Stimulated activated naive B cell treated with anti-CD40 and anti-IgM and Interleukin-4, amounts not matched to agents 10 μg/mL and 1 μg/mL and 100 μg/mL, for 72 hours (primary cell): ENCODE results near the gene RAD9A.
"Not testable (repeated sequence)": the region's sequence is repeated elsewhere in the genome, so short reads cannot be mapped to it uniquely, and the experiment has no call there.

Experiments
- ATAC-seq, 2 donors: fragments of 150-1000 bp; cut with Tn5 transposase; replicated peaks; 2 replicates each; pipeline ENCODE4 v1.10.0; 2021; ENCODE audit warnings: moderate library complexity in 1 of 2
- DNase-seq: peaks from one replicate; pipeline ENCODE4 v3.0.0; 2021
- H3K27ac Mint-ChIP-seq: one replicate; pipeline ENCODE4 v1.8.0; 2022; ENCODE audit warnings: mild to moderate bottlenecking, mixed read lengths
- H3K27me3 Mint-ChIP-seq, 2 donors: one replicate each; pipeline ENCODE4 v1.8.0; 2022; ENCODE audit warnings: mixed read lengths in 2 of 2
- H3K36me3 Mint-ChIP-seq, 2 donors: one replicate each; pipeline ENCODE4 v1.8.0; 2022; ENCODE audit warnings: mixed read lengths in 2 of 2, mild to moderate bottlenecking in 1 of 2
- H3K4me1 Mint-ChIP-seq, 2 donors: one replicate each; pipeline ENCODE4 v1.8.0; 2022; ENCODE audit warnings: mixed read lengths in 2 of 2, mild to moderate bottlenecking in 1 of 2
- H3K4me3 Mint-ChIP-seq, 2 donors: one replicate each; pipeline ENCODE4 v1.8.0; 2022; ENCODE audit warnings: mild to moderate bottlenecking in 2 of 2, mixed read lengths in 2 of 2, moderate library complexity in 1 of 2
- H3K9me3 Mint-ChIP-seq, 2 donors: one replicate each; pipeline ENCODE4 v1.8.0; 2022; ENCODE audit warnings: mixed read lengths in 2 of 2, mild to moderate bottlenecking in 1 of 2

RAD9A gene

DNA sequence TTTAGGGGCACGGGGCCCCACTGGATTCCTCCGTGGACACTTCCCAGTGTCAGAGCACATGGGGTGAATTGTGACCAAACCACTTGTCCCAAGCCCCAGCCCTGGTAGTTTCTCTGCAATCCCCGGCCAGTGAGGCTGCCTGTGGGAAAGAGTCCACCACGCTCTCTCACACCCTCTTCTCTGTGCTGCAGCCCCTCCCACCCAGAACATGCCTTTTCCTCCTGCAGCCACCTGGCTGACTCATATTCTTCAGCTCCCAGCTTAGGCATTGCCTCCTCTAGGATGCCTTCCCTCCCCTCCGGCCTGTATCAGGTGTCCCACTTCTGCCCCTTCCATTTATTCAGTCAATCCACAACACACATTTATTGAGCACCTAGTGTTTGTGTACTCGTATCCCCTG is 31.1 kb downstream of the RAD9A start:
- Mint-ChIP-seq H3K27ac (no peak overlapping the region), H3K27me3 (no peaks in the 10 kb centered on the region), H3K9me3 (no peaks in the 10 kb centered on the region), H3K36me3 (peaks cover 0 to 5% of the 10 kb centered on the region in 2 donors), H3K4me3 (peak overlapping the region in 1 of 2 donors; percentile 14), H3K4me1 (peaks cover 30 to 51% of the 10 kb centered on the region in 2 donors)
- ATAC-seq = no peak
- DNase-seq = no peak

DNA sequence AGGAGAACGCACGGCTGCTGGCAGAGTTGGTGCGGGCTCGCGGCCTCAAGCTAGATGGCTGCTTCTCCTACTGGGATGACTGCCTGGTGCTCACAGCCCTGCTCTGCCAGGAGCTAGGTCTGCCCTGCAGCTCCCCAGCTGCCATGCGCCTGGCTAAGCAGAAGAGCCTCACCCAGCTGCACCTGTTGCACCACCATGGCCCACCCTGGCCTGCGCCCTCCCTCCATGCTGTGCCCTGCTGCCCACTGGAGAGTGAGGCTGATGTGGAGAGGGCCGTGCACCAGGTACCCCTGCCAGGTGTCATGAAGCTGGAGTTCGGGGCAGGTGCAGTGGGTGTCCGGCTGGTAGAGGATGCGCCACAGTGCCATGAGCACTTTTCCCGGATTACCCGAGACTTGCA is 31.7 kb downstream of the RAD9A start:
- DNase-seq (no peak), ATAC-seq (no peak)
- Mint-ChIP-seq H3K4me1 (peaks cover 24 to 50% of the 10 kb centered on the region in 2 donors), H3K9me3 (no peaks in the 10 kb centered on the region), H3K36me3 (peaks cover 0 to 5% of the 10 kb centered on the region in 2 donors), H3K4me3 (no peak overlapping the region), H3K27me3 (no peaks in the 10 kb centered on the region), H3K27ac (no peak overlapping the region)

DNA sequence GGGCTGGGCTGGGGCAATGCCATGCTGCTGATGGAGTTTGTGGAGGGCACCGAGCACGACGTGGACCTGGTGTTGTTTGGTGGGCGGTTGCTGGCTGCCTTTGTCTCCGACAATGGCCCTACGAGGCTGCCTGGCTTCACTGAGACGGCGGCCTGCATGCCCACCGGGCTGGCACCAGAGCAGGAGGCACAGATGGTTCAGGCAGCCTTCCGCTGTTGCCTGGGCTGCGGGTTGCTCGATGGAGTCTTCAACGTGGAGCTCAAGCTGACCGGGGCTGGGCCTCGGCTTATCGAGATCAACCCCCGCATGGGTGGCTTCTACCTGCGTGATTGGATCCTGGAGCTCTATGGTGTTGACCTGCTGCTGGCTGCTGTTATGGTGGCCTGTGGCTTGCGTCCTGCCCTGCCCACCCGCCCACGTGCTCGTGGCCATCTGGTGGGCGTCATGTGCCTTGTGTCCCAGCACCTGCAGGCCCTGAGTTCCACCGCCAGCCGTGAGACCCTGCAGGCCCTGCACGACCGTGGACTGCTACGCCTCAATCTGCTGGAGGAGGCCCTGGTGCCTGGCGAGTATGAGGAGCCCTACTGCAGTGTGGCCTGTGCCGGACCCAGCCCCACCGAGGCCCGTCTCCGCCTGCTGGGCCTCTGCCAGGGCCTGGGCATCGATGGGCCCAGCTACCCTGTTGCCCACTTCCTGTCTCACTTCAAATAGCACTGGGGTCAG is 32.3 kb downstream of the RAD9A start:
- no peaks in the 10 kb centered on the region for H3K27me3 Mint-ChIP-seq
- H3K4me1 Mint-ChIP-seq = peaks cover 20 to 50% of the 10 kb centered on the region in 2 donors
- H3K9me3 Mint-ChIP-seq = no peaks in the 10 kb centered on the region
- DNase-seq (no peak), ATAC-seq (no peak)
- no peak overlapping the region for H3K4me3 Mint-ChIP-seq
- H3K27ac Mint-ChIP-seq = no peak overlapping the region
- peaks cover 0 to 5% of the 10 kb centered on the region in 2 donors for H3K36me3 Mint-ChIP-seq

DNA sequence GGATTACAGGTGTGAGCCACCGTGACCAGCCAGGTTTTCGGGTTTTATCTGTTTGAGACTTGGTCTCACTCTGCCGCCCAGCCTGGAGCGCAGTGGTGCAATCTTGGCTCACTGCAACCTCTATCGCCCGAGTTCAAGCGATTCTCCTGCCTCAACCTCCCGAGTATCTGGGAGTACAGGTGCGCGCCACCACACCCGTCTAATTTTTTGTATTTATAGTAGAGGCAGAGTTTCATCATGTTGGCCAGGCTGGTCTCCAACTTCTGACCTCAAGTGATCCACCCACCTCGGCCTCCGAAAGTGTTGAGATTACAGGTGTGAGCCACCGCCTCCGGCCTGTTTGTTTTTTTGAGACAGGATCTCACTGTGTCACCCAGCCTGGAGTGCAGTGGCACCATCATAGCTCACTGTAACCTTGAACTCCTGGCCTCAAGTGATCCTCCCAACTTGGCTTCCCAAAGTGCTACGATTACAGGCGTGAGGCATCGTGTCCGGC is 35.6 kb downstream of the RAD9A start:
- H3K9me3 Mint-ChIP-seq, DNase-seq, H3K27me3 Mint-ChIP-seq: not testable (repeated sequence)
- Mint-ChIP-seq H3K4me1 (peaks cover 25 to 51% of the 10 kb centered on the region in 2 donors), H3K27ac (peak overlapping the region; percentile 95), H3K4me3 (peak overlapping the region; percentile 95 to 99), H3K36me3 (peaks cover 9 to 19% of the 10 kb centered on the region in 2 donors)
- peak in 1 of 2 donors; percentile 1 for ATAC-seq

GRCh38 chr11:67428052-67429001 is 36.5 kb downstream of the RAD9A start, which contains the start of gene RPS6KB2:
Gene RPS6KB2 (plus strand): TSS chr11:67428494. CDS start chr11:67428546, 52 bp downstream.
- Mint-ChIP-seq H3K9me3 (no peaks in the 10 kb centered on the region), H3K4me3 (peak within 1 kb of the TSS; percentile 95 to 99), H3K4me1 (peaks cover 29 to 53% of the 10 kb centered on the region in 2 donors), H3K36me3 (peaks cover 13 to 27% of the 10 kb centered on the region in 2 donors), H3K27ac (peak within 1 kb of the TSS; percentile 95), H3K27me3 (no peaks in the 10 kb centered on the region)
- ATAC-seq (peak; percentile 94), DNase-seq (peak; percentile 98)

- peak overlapping the region; percentile 95 to 99 for H3K4me3 Mint-ChIP-seq
- ATAC-seq = no peak
- H3K9me3 Mint-ChIP-seq = no peaks in the 10 kb centered on the region
- peaks cover 33 to 61% of the 10 kb centered on the region in 2 donors for H3K4me1 Mint-ChIP-seq
- H3K36me3 Mint-ChIP-seq = peaks cover 20 to 35% of the 10 kb centered on the region in 2 donors
- no peak for DNase-seq
- peak overlapping the region; percentile 95 for H3K27ac Mint-ChIP-seq
- no peaks in the 10 kb centered on the region for H3K27me3 Mint-ChIP-seq
Measured at GRCh38 chr11:67429038-67429668, 37.4 kb downstream of the RAD9A start.

DNA sequence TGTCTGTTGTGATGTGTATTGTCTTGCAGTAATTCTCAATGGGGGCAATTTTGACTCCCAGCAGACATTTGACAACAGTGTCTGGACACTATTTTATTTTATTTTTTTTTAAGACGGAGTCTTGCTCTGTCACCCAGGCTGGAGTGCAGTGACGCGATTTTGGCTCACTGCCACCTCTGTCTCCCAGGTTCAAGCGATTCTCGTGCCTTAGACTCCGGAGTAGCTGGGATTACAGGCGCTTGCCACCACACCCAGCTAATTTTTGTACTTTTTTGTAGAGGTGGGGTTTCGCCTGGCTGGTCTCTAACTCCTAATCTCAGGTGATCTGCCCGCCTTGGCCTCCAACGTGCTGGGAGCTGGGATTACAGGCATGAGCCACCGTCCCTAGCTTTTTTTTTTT is 37.9 kb downstream of the RAD9A start:
- peaks cover 35 to 65% of the 10 kb centered on the region in 2 donors for H3K4me1 Mint-ChIP-seq
- ATAC-seq = no peak

GRCh38 chr11:67431346-67432249 is 39.8 kb downstream of the RAD9A start:
- Mint-ChIP-seq H3K36me3 (peaks cover 37 to 49% of the 10 kb centered on the region in 2 donors), H3K9me3 (no peaks in the 10 kb centered on the region), H3K27me3 (no peaks in the 10 kb centered on the region), H3K4me1 (peaks cover 45 to 78% of the 10 kb centered on the region in 2 donors), H3K4me3 (peak overlapping the region; percentile 11 to 60), H3K27ac (peak overlapping the region; percentile 97)
- DNase-seq = no peak
- no peak for ATAC-seq

More for the DNA sequence above, 37.9 kb downstream of the RAD9A start:
- Mint-ChIP-seq H3K27ac (peak overlapping the region; percentile 67), H3K4me3 (peak overlapping the region in 1 of 2 donors; percentile 51), H3K9me3 (no peaks in the 10 kb centered on the region), H3K36me3 (peaks cover 22 to 34% of the 10 kb centered on the region in 2 donors), H3K27me3 (no peaks in the 10 kb centered on the region)
- no peak for DNase-seq

GRCh38 chr11:67432655-67433349 is 41.0 kb downstream of the RAD9A start:
- peak overlapping the region; percentile 48 to 60 for H3K4me3 Mint-ChIP-seq
- no peaks in the 10 kb centered on the region for H3K9me3 Mint-ChIP-seq
- ATAC-seq (no peak), DNase-seq (no peak)
- H3K27ac Mint-ChIP-seq = peak overlapping the region; percentile 97
- peaks cover 46 to 58% of the 10 kb centered on the region in 2 donors for H3K36me3 Mint-ChIP-seq
- H3K4me1 Mint-ChIP-seq = peaks cover 48 to 78% of the 10 kb centered on the region in 2 donors
- H3K27me3 Mint-ChIP-seq = no peaks in the 10 kb centered on the region

DNA sequence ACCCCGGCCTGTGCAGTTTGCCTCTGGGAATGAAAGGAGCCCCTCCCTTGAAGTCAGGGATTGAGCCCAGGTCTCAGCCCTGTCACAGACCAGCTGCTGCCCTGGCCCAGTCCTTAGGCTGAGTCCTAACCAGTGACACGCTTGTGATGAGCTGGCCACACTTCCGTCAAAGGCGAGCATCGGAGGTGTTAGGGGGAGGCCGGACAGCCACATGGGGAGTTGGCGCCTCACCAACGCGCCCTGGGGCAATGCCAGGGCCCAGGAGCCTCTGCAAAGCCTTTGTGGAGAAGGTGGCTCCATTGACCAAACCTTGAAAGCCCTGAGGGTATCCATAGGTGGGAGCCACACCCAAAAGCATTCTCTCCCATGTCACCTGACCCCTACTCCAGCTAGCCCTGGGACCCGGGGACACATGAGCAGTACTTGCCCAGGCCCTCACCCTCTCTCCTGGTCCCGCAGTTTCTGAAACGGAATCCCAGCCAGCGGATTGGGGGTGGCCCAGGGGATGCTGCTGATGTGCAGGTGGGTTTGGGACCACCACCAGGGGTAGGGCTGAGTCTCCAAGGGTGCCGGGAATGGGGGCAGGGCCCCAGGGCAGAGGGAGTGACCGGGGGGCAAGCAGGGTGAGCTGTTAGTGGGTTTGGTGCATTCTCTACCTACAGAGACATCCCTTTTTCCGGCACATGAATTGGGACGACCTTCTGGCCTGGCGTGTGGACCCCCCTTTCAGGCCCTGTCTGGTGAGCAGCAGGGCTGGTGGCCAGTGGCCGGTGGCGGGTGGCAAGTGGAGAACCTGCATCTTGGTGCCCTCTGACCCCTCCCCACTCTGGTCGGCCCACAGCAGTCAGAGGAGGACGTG is 42.0 kb downstream of the RAD9A start:
- ATAC-seq (no peak), DNase-seq (no peak)
- Mint-ChIP-seq H3K4me1 (peaks cover 52 to 80% of the 10 kb centered on the region in 2 donors), H3K9me3 (no peaks in the 10 kb centered on the region), H3K36me3 (peaks cover 48 to 65% of the 10 kb centered on the region in 2 donors), H3K27ac (peak overlapping the region; percentile 97), H3K4me3 (peak overlapping the region; percentile 62 to 99), H3K27me3 (no peaks in the 10 kb centered on the region)

DNA sequence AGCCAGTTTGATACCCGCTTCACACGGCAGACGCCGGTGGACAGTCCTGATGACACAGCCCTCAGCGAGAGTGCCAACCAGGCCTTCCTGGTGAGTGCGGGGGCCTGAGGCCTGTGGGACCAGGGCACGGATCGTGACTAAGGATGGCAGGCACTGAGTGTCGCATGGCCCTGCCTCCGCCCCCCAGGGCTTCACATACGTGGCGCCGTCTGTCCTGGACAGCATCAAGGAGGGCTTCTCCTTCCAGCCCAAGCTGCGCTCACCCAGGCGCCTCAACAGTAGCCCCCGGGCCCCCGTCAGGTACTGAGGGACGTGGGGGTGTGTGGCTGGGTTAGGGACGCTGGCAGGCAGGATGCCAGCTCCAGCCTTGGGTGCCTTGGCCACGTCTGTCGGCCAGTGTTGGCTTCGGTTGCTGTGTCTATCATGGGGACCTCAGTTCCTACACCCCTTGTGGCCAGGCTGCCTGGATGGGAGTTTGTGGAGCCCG is 42.7 kb downstream of the RAD9A start:
- H3K9me3 Mint-ChIP-seq = no peaks in the 10 kb centered on the region
- peak overlapping the region; percentile 62 to 99 for H3K4me3 Mint-ChIP-seq
- H3K4me1 Mint-ChIP-seq = peaks cover 54 to 82% of the 10 kb centered on the region in 2 donors
- no peak for DNase-seq
- ATAC-seq = no peak
- no peaks in the 10 kb centered on the region for H3K27me3 Mint-ChIP-seq
- peaks cover 55 to 71% of the 10 kb centered on the region in 2 donors for H3K36me3 Mint-ChIP-seq
- peak overlapping the region; percentile 97 for H3K27ac Mint-ChIP-seq
